HT-29 (cell line): ENCODE results near the gene MMEL1. TPM values are rescaled to one million over a fixed set of nuclear protein-coding genes. Genes with fewer than 3 reads are reported as not detected.
A peak's percentile ranks its signal among the peaks of the same experiment; 100 is the strongest.

ENCODE experiments used
- DNase-seq: peaks from one replicate; pipeline ENCODE4 v3.0.0-alpha.2; 2015; ENCODE audit warnings: low spot score
- total RNA-seq: library from RNA; depleted of rRNA; stranded (reverse); fragments of >200 nt; shearing (Covaris generic); gene quantifications from 2 replicates; pipeline ENCODE4 v1.2.3, GENCODE V29; 2014

The MMEL1 gene
- total RNA-seq, 1 experiment from 2014 or later: 21.3 TPM

DNA sequence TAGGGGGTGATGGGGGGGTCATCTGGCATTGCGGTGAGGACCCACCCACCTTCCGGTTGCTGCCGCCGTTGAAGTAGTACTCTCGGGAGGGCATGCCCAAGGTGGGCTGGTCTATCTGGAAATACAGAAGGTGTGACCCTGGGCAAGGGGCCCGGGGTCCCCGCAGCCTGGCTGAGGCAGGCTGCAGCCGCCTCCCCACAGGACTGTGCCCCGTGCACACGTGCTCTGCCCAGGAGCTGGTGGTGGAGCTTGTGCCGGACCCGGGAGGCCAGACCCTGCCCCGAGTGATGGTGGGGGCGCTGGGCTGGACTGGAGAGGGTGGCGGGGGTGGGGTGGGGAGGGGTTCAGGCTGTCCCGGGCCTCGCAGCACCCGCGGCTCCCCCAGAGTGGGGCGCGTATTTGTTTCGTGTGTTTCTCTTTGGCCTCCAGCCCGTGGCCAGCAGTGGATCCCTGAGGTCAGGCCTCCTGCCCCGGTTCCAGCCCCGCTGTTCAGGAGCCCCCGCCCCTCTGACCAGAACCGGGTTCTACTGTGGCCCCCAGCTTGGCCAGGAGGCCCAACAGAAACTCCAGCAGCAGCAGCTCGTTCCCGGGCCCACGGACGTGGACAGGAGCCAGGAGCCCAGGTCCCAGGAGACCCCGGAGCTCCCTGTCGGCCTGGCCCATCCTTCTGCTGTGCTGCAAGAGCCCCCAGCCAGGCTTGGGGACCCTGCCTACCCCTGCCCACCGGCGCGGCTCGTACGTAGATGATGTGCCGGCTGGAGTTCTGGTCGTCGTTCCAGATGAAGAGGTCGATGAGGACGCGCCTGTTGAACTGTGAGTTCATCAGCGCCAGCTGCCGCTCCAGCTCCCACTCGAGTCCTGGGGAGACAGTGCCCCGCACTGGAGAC, 27.1 kb downstream of the MMEL1 start:
- no peak for DNase-seq

DNA sequence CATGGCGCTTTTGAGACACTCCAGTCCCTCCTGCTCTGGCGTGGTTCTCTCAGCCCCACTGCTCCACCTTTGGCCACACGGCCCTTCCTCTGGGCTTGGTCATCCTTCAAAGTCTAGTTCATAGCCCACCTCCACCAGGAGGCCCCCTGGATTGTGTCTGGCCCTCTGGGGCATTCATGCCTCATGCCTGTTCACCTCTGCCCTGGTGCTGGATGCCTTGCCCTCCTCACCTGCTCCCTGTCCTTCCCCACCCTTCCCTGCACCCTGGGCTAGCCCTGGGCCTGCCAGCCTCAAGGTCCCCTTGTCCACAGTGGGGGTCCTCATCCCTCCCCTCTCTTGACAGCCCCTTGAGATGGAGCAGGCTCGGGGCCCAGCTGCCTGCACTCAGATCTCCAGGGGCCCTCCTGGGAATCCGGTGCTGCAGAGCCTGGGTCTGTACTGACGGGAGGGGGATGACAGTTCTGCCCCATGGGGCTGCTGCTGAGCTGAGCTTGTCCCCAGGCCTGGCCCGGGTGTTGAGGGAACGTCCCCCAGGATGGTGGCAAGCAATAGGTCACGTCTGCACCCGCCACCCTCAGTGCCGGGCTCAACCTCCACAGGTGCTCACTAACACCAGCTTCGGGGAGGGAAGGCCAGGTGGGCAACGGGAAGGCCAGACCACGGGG, 27.8 kb downstream of the MMEL1 start:
- DNase-seq: no peak

DNA sequence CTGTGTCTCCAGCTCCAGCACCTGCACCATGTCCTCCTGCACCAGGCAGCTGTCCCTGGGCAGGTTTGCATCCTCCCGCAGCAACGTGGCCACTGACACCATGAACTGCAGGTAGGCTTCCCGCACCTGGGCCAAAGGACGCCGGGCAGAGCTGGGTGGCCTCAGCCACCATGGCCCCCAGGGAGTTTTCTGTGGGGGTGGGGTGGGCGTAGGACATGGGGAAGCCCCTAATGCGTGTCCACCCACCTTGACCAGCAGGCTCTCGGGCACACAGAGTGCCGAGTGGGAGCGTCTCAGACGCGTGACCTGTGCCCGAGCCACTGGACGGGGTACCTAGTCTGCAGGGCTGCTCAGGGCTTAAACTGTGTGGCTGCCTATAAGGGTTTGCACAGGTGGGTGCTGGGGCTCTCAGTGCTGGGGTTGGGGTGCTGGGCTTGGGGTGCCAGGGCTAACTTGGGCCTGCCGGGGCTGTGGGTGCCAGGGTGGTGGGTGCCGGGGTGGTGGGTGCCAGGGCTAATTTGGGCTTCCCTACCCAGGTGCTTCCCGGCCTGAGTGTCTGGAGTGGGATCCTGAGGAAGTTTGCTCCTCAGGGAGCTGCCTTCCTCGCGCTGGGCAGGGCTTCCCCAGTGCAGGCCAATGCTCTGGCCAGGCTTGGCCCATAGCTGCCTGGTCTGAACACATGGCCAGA, 28.5 kb downstream of the MMEL1 start:
- no peak for DNase-seq

DNA sequence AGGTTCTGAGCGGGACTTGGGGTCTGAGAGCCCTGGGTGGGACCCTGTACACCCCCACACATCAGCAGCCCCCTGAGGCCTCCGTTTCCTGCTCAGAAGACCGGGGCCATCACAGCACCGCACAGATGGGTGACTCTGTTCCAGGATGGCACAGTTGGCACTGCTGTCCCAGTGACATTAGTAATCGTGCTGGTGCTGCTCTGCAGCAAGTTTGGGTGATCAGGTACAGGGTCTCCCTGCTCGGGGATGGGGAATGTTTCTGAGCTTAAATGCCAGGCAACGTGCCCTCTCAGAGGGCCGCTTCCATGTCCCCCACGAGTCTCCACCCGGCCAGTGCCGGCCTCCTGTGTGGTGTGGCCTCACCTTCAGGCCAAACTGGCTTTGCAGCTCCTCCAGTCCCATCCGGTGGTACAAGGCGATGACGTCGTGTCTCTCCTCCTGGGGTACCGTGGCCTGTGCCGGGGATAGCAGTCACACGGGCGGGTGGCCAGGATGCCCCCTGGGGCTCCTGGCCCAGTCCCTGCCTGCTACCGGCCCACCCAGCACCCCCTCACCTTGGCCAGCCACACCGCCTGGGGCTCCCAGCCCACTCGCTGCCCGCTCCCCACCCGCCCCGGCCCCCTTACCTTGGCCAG, 29.2 kb downstream of the MMEL1 start:
- DNase-seq: no peak

DNA sequence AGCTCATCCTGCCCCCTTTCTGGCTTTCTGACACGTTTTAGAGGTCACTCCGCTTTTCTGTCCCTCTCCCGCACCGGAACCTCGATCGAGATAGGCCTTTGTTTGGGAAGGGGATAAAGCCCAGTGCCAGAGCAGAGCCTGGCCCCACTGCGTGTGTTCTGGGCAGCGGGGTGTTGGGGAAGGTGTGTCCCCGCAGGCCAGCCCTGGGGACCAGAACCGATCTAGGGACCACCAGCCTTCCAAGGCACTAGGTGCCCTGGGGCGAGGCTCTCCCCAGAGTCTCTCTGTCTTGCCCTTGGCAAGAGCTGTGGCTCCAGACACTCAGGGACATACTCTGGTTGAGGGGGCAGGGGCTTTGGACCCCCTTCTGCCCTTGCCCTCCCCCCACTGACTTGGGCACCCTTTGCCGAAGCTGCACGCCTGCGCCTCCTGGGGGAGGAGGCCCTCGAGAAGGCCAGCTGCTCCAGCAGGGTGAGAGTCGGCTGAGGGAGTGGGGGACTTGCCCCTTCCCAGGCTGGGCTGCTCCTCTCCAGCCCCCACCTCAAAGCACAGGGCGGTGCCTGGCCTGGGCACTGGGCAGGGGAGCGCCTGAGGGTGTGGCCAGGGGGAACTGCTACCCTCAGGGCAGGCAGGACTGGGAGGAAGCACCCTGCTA, 29.8 kb downstream of the MMEL1 start:
- DNase-seq: no peak

DNA sequence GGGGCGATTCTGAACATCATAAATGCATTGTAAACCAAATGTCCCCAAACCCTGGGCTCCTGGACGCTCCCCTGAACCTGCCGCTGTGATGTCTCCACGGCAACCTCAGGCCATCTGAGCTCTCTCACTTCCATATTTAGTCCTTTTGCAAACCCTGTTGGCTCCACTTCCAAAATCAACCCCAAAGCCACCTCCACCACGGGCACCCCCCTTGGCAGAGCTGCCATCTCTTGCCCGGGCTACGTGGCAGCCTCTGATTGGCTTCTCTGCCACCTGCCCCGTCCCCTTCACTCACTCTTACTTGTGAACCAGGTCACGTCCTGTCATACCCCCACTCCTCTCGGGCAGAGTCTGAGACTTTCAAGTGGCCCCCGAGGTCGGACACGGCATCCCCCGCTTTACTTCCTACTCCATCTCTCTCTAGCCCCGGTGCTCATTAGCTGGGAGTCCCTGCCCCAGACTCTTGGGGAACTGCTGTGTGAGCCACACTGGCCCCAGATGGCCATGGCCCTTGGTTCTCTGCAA, 30.4 kb downstream of the MMEL1 start:
- DNase-seq: no peak

DNA sequence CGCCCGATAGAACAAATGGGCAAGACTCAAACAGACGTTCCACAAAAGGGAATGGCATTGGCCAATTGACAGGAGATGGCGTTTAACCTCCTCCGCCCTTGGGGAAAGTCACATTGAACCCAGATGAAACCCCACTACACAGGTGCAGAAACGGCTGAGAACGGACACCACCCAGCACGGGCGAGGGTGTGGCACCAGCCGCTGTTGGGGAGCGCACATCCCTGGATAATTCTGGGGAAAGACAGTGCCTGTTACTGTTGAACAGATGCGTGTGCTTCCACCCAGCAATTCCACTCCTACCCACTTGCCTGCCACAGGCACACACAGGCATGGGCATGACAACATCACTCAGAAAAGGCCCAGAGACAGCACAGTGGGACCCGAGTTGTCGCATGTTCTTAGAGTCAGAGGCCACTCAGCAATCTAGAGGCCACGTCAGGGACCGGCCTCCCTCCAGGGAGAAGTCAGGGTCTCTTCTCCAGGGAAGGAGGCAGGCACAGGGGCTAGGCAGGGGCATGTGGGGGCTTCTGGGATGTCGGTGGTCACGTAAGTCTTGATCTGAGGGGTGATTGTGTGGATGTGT, 31.0 kb downstream of the MMEL1 start:
- DNase-seq: no peak

DNA sequence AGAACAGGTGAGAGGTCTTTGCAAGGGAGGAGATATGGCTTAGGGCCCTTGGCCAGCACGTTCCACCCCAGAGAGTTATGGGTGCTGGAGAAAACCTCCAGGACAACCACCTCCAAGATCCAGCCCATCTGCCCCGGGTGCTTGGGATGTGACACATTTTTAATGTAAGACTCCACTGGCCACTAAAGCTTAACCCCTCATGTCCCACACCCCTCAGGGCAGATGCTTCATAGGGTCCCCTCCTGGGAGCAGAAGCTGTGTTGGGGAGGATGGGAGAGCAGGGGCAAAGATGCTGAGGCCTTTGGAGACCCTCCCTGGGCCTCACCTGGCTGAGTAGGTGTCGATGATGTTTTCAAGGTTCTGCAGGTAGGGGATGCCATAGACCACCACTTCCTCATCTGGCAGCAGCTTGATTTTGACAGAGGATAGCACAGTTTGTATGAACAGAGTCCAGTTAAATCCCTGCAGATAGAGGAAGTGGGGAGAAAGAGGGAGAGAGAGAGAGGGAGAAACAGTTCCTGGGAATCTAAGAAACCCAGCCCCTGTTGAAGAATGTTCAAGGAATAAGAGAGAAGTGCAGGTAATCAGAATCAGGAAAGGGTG, 34.4 kb downstream of the MMEL1 start:
- DNase-seq: no peak

DNA sequence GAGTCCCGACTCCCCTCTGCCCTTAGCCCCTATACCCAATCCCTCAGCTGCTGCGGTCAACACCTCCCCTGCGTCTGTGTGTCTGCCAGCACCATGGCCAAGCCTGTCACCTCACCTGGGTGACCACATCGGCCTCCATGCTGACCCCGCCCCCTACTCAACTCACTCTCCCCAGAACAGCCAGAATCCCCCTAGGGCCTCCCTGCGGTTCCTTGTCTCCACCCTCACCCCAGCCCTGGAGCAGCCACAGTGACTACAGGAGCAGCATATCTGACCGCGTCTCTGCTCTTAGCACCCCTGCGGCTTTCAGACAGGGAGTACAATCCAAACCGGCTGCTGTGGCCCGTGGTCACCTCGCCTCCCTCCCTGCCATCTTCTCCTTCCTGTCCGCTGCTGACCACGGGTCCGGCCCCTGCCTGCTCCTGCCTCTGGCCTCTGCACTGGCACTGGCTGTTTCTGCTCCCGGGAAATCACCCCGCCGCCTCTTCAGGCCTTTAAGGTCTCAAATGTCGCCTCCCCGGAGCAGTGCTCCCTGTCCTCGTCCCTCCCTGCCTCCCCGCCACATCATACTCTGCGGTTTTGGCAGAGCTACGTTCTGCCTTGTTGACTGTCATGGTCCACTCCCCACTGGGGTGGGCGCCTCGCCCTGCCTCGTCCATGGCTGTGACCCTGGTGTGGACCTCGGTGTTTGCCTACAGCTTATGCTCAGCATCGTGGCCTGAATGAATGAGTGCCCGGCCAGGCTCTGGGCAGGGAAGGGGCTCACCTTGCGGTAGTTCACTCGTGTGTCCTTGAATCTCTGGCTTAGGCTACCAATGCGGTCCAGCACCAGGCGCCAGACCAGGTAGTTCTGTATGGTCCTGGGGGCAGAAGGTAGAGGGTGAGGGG, 35.1 kb downstream of the MMEL1 start:
- no peak for DNase-seq

DNA sequence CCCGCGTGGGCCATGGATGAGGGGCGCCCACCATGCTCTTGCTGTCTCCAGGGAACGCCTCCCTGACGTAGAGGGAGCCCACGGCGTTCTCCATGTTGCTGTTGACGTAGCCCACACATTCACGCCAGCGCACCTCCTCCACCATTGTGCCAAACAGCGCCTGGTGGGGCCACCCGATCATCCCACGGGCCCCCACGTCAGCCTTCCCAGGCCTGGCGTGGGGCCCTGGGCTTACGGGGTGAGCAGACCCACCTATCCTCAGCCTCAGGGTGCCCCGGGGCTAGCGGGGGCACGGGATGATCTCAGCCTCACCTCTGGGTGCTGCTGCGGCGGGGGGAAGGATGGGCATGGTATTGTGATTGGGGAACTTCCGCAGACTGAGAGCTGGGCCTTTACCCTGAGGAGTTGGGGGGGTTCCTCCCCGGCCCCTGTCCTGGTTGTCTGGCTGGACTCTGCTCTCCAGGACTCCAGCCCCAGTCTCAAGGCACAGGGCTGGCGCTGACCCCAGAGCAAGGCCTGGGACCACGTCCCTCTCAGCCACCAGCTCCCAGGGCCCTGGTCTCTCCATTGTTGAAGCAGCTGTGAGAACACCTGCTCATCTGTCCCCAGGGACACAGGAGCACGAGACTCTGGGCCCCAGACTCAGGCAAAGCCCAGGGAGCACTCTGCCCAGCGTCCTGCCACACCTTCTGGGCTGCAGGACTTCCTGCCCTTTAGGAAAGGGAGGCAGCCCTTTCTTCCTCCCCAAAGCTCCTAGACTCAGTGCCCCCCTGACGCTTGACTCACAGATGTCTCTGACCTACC, 36.1 kb downstream of the MMEL1 start:
- no peak for DNase-seq

DNA sequence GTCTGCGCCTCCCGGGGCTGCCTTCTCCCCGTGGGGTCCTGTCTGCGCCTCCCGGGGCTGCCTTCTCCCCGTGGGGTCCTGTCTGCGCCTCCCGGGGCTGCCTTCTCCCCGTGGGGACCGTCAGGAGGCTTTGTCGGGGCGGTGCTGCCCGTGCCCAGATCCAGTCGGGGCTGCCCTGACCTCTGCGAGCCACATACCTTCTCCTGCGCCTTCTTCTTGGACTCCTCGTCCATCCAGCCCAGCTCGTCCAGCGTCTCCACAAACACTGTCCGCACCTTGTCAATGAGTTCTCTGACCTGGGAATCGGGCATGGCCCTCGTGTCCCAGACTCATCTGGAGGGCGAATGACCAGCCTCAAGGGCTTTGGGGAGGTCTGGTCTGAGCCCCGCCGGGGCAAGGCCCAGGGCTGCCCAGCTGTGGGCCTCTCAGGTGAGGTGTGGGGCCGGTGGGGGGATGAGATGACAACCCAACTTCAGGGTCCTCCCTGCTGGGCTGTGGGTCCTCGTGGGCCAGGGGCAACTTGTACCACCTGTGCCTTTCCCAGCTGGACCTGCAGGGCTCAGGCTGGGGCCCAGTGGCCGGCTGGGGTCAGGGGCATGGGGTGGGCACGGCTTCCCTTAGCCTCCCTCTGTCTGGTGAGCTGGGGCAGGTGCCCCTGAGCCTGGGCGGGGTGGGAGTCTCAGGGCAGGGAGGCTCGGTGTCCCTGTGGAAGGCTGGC, 36.8 kb downstream of the MMEL1 start:
- DNase-seq: no peak

DNA sequence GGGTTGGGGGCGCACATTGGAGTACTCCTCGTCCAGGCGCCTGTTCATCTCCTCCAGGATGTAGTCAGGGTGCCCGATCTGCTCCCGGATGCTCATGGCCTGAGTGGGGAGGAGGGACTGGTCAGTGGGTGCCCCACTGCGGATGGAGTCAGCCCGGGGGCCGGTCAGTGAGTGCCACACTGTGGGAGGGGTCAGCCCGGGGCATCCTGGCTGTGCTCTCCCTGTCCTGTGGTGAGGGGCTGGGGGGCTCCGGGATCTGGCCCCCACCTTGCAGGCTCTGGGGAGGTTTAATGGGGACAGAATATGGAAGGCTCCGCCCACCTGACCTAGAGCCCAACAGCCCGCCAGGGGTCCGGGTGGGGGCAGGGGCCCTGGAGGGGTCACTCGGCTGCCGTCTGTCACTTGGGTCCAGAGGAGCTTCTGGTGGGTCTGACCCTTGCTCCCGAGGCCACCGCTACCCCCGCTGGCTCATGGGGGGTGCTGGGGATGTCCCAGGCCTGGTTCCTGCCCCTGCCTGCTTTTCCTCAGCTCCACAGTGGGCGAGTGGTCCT, 37.5 kb downstream of the MMEL1 start:
- DNase-seq: no peak

DNA sequence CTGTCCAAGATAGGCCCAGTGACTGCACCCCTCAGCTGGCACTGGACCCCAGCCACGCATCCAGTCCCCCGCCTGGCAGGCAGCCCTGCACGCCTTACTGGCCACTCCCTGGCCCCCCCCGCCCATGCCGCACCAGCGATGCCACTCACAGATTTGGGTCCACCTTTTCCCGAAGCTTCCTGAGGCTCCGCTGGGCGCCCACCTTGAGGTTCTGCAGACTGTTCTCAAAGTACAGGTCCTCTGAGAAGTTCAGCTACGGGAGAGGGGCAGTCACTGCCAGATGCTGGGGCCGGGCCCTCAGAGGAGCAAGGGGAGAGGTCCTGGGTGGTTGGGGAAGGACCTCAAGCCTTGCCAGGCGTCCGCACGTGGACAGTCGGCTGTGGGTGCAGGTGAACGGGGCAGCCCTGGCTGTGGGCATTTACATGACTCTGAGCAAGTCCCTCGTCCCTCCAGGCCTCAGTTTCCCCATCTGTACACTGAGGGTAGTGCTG, 38.1 kb downstream of the MMEL1 start:
- DNase-seq: no peak

DNA sequence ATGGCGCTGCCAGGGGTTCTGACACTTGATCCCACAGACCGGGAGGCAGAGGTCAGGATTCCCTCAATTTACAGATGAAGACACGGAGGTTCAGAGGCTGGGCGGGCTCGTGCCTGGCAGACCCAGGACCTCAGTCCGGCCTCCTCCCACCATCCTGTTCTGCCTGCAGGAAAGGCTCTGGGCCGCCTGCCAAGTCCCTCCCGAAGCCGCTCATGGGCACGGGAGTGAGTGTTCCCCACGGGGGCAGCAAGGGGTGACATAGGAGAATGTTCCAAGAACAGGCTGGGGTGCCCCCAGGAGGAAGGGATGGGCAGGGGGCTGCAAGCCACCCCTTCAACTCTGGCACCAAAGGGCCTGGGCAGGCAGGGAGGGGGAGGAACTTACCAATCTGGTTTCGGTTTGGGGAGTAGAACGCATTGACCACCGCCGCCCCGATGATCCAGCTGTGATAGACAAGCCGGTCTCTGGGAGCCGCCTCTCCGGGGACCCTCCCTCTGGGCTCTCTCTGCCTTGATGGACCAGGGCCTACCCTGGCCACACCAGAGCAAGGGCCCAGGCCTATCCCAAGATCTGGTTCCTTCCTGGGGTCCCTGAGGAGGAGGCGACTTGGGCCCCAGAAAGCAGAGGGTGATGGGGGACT, 38.7 kb downstream of the MMEL1 start:
- peak; percentile 70 for DNase-seq

DNA sequence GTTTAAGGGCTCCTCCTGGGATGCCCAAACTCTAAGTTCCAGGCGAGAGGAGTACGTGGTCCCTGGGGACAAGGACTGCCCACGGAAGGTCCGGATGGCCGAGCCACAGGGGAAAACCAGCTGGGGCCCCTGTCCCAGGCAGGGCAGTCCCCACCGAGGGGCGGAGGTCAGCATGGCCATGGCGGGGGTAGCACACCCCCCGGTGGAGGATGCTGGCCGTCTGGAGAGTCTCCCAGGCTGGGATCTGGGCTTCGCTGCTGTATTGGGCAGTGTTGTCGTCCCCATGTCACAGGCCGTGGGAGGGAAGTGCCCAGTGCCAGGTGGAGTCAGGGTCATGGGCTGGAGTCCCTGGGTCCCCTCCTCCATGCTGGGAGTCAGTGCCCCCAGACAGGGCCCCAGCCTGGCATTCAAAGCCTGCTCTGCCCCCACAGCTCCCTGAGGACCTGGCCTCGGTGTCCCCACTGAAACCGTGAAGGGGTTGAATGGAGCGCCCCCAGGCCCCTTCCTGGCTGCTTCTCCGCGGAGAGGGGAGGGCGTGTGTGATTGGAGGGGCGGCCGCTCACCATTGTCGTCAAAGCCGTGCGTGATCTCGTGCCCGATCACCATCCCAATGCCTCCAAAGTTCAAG, 39.5 kb downstream of the MMEL1 start:
- DNase-seq: no peak

DNA sequence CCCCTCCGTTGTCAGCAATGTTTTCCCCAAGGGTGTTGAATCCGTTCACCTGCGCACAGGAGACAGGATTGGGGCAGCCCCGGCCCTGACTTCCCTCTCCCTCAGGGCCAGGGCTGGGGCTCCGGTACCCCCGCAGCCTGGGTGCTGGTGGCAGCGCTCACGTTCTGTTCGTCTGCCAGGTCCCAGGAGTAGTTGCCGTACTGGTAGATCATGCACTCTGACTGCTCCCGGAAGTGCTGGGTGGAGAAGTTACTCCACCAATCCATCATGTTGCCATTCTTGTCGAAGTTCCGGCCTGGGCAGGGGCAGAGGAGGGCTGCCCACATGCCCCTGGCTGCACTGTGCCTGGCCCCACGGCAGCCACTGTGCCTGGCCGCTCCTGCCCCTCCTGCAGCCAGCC, 40.1 kb downstream of the MMEL1 start:
- DNase-seq: peak; percentile 73
